ENCODE measurements around the gene NR1H3. TPM values are rescaled to one million over a fixed set of nuclear protein-coding genes. Genes with fewer than 3 reads are reported as not detected.

The NR1H3 gene
- total and polyA plus RNA-seq, 8 donors, result 8.9 to 60.0 (median 17.6) TPM

DNA sequence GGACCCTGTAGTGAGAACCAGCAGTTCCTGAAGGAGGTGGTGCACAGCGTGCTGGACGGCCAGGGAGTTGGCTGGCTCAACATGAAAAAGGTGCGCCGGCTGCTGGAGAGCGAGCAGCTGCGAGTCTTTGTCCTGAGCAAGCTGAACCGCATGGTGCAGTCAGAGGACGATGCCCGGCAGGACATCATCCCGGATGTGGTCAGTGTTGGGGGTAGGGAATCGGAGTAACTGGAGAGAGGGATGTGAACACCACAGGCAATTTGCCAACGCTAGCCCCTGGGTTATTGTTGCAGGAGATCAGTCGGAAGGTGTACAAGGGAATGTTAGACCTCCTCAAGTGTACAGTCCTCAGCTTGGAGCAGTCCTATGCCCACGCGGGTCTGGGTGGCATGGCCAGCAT lies 32.1 kb downstream of the NR1H3 start:
- WGBS, 2 donors, result 92 to 95% methylated on average over 15 of the region's 15 CpGs
- ATAC-seq (no peak), FAIRE-seq (no peak), DNase-seq (no peak)
- H3K9me3 ChIP-seq, result no peaks in the 10 kb centered on the region
- peaks cover 0 to 75% (median 20%) of the 10 kb centered on the region in 3 donors for H3K36me3 ChIP-seq
- H3K4me1 ChIP-seq, result no peaks in the 10 kb centered on the region
- TF ChIP-seq, protein P1, sequence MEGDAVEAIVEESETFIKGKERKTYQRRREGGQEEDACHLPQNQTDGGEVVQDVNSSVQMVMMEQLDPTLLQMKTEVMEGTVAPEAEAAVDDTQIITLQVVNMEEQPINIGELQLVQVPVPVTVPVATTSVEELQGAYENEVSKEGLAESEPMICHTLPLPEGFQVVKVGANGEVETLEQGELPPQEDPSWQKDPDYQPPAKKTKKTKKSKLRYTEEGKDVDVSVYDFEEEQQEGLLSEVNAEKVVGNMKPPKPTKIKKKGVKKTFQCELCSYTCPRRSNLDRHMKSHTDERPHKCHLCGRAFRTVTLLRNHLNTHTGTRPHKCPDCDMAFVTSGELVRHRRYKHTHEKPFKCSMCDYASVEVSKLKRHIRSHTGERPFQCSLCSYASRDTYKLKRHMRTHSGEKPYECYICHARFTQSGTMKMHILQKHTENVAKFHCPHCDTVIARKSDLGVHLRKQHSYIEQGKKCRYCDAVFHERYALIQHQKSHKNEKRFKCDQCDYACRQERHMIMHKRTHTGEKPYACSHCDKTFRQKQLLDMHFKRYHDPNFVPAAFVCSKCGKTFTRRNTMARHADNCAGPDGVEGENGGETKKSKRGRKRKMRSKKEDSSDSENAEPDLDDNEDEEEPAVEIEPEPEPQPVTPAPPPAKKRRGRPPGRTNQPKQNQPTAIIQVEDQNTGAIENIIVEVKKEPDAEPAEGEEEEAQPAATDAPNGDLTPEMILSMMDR (IDR thresholded peaks at IDR 0.05), result no peak
- no peak overlapping the region for H3K4me3 ChIP-seq
- no peak overlapping the region for H3K27ac ChIP-seq
- H3K27me3 ChIP-seq, result no peaks in the 10 kb centered on the region
- intact Hi-C loops (cut with DNase I), result no loop called here

DNA sequence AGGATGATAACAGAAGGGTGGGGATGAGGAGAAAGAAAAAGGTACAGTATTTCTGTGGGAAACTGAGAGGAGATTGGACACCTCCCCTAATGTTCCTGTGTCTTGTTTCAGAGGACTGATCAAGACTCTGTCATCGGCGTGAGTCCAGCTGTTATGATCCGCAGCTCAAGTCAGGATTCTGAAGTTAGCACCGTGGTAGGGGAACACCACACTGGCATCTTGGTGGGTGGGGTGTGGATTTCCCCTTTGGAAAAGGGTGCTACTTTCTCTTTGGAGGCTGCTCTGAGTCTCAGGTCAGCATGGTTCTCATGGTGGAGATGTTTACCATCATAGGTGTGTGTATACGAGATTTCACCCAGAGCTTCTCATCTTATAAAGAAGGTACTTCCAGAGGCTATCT lies 37.6 kb downstream of the NR1H3 start:
- H3K36me3 ChIP-seq, result peaks cover 0 to 73% (median 13%) of the 10 kb centered on the region in 3 donors
- no peak overlapping the region for H3K4me3 ChIP-seq
- no peaks in the 10 kb centered on the region for H3K4me1 ChIP-seq
- no peak for DNase-seq
- no peak for FAIRE-seq
- ATAC-seq, result no peak
- H3K27me3 ChIP-seq, result no peaks in the 10 kb centered on the region
- H3K27ac ChIP-seq, result no peak overlapping the region
- TF ChIP-seq, protein P1 (IDR thresholded peaks at IDR 0.05), result no peak
- no peaks in the 10 kb centered on the region for H3K9me3 ChIP-seq
- WGBS, 2 donors, result 93 to 95% methylated on average over 5 of the region's 5 CpGs
- intact Hi-C loops (cut with DNase I), result no loop called here

DNA sequence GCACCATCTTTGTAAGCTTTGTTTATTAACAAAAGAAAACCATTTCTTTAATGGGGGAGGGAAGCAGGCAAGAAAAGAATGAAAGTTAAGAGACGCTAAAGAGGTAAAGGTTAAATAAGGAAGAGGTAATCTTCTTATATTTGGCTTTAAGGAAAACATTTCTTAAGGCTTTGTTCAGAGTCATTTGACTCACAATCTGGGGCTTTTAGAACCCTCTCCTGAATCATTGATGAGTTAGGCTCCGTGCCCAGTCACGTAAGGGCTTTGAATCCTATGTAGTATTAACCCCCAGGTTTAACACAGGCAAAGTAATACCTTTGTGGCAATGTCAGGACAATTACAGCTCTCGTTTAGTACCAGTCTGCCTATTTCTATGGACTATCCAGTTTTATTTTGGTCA lies 38.2 kb downstream of the NR1H3 start:
- intact Hi-C loops (cut with DNase I), result no loop called here
- Histone ChIP-seq H3K4me1 (no peaks in the 10 kb centered on the region), H3K9me3 (no peaks in the 10 kb centered on the region), H3K4me3 (no peak overlapping the region), H3K27ac (no peak overlapping the region), H3K27me3 (no peaks in the 10 kb centered on the region), H3K36me3 (peaks cover 0 to 66% (median 13%) of the 10 kb centered on the region in 3 donors)
- TF ChIP-seq, protein P1 (IDR thresholded peaks at IDR 0.05), result no peak
- ATAC-seq (no peak), DNase-seq (no peak), FAIRE-seq (no peak)
- WGBS, 2 donors, result 91 to 93% methylated on average over 4 of the region's 4 CpGs

DNA sequence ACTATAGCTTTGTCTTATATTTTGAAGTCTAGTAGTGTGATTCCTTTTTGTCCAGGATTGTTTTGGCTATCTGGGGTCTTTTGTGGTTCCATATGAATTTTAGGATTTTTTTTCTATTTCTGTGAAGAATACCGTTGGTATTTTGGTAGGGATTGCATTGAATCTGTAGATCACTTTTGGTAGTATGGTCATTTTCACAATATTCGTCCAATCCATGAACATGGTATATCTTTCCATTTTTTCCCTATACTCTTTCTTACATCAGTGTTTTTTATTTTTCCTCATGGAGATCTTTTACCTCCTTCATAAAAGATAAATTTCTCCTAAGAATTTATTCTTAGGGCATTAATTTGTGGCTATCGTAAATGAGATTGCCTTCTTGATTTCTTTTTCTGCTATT lies 41.3 kb downstream of the NR1H3 start:
- H3K36me3 ChIP-seq, result peaks cover 0 to 72% (median 13%) of the 10 kb centered on the region in 3 donors
- DNase-seq (no peak), ATAC-seq (no peak), FAIRE-seq (no peak)
- H3K27ac ChIP-seq, result no peak overlapping the region
- WGBS, 2 donors, result 93 to 95% methylated on average over 3 of the region's 3 CpGs
- no peaks in the 10 kb centered on the region for H3K27me3 ChIP-seq
- H3K4me1 ChIP-seq, result no peaks in the 10 kb centered on the region
- no peak overlapping the region for H3K4me3 ChIP-seq
- TF ChIP-seq, protein P1 (IDR thresholded peaks at IDR 0.05), result no peak
- H3K9me3 ChIP-seq, result no peaks in the 10 kb centered on the region
- intact Hi-C loops (cut with DNase I), result no loop called here

DNA sequence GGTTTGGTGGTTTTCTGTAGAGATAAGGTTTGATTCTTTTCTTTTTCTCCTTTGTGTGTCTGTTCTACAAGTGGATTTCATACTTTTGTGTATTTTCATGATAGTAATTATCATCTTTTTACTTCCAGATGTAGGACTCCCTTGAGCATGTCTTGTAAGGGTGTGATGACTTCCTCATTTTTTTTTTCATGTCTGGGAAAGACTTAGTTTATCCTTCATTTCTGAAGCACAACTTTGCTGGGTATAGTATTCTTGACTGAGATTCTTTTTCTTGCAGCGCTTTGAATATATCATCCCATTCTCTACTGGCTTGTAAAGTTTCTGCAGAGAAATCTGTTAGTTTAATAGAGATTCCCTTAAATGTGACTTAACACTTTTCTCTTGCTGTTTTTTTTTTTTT lies 45.1 kb downstream of the NR1H3 start:
- ATAC-seq (no peak), DNase-seq (no peak), FAIRE-seq (no peak)
- Histone ChIP-seq H3K4me3 (no peak overlapping the region), H3K27me3 (no peaks in the 10 kb centered on the region), H3K4me1 (no peaks in the 10 kb centered on the region), H3K36me3 (peaks cover 0 to 66% (median 8%) of the 10 kb centered on the region in 3 donors), H3K9me3 (no peaks in the 10 kb centered on the region), H3K27ac (no peak overlapping the region)
- WGBS, 2 donors, result 88 to 96% methylated on average over 1 of the region's 1 CpG
- intact Hi-C loops (cut with DNase I), result no loop called here
- TF ChIP-seq, protein P1 (IDR thresholded peaks at IDR 0.05), result no peak
